Brain microvascular endothelial cell (primary cell): ENCODE data around the gene OTUB1.

ENCODE experiments used
- DNase-seq: peaks from one replicate; pipeline ENCODE4 v3.0.0-alpha.2; 2020
- H3K27ac ChIP-seq: fragments of 250-450 bp; sonication (Bioruptor Pico); 2 replicates; pipeline ENCODE4 v1.5.1; 2020; ENCODE audit warnings: mild to moderate bottlenecking, moderate library complexity
- H3K27me3 ChIP-seq: fragments of 250-450 bp; sonication (Bioruptor Pico); replicated peaks from 2 replicates; pipeline ENCODE4 v1.5.1; 2020; ENCODE audit warnings: mild to moderate bottlenecking
- H3K36me3 ChIP-seq: fragments of 250-450 bp; sonication (Bioruptor Pico); replicated peaks from 2 replicates; pipeline ENCODE4 v1.5.1; 2020; ENCODE audit warnings: mild to moderate bottlenecking
- H3K4me3 ChIP-seq: 2 replicates; pipeline ENCODE4 v1.5.1; 2011; ENCODE audit warnings: low read depth, mild to moderate bottlenecking, control low read depth, low read length, moderate library complexity
- in situ Hi-C: cut with HindIII; loops from 2 replicates; pipeline ENCODE4 v1.10.0; 2017; ENCODE audit warnings: low sequenced_read_pairs, low pct_ligation_motif_present
- TF ChIP-seq, protein P1 (sequence below): IDR thresholded peaks from 2 replicates; pipeline ENCODE4 v1.5.1; 2011; ENCODE audit warnings: low read depth, mild to moderate bottlenecking, moderate library complexity, low read length, control low read depth, inconsistent platforms; ENCODE audit errors: missing control alignments

Gene OTUB1

GRCh38 chr11:63941901-63942300, 44.3 kb upstream of the OTUB1 start:
- Histone ChIP-seq H3K27ac (no peak overlapping the region), H3K27me3 (no peaks in the 10 kb centered on the region), H3K36me3 (peaks cover 5% of the 10 kb centered on the region), H3K4me3 (no peak overlapping the region)
- TF ChIP-seq, protein P1, sequence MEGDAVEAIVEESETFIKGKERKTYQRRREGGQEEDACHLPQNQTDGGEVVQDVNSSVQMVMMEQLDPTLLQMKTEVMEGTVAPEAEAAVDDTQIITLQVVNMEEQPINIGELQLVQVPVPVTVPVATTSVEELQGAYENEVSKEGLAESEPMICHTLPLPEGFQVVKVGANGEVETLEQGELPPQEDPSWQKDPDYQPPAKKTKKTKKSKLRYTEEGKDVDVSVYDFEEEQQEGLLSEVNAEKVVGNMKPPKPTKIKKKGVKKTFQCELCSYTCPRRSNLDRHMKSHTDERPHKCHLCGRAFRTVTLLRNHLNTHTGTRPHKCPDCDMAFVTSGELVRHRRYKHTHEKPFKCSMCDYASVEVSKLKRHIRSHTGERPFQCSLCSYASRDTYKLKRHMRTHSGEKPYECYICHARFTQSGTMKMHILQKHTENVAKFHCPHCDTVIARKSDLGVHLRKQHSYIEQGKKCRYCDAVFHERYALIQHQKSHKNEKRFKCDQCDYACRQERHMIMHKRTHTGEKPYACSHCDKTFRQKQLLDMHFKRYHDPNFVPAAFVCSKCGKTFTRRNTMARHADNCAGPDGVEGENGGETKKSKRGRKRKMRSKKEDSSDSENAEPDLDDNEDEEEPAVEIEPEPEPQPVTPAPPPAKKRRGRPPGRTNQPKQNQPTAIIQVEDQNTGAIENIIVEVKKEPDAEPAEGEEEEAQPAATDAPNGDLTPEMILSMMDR = no peak
- DNase-seq = no peak
- in situ Hi-C loops = no loop called here

- in situ Hi-C loops = no loop called here
- TF ChIP-seq, protein P1 = no peak
- DNase-seq = no peak
- H3K27ac ChIP-seq = no peak overlapping the region
- no peaks in the 10 kb centered on the region for H3K27me3 ChIP-seq
- no peak overlapping the region for H3K4me3 ChIP-seq
- H3K36me3 ChIP-seq = peaks cover 9% of the 10 kb centered on the region
Measured at GRCh38 chr11:63942803-63943202, 43.4 kb upstream of the OTUB1 start.

DNA sequence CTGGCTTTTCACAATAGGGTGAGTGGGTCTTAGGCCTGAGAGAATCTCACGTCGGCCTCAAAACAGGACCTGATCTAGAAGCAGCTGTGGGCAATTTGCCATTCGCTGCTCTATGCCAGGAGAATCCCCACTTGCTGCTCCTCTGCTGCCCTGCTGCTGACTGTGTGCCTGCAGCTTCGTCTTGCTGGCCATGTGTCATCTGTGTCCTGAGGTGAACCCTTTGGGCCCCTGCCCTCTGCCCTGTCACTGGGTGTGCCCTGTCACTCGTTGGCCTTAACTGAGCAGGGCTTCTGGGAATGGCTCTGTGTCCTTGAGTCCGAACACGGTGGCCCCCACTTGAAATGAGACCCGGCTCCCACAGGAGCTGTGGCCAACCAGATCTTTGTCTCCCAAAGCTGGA, 41.3 kb upstream of the OTUB1 start:
- Histone ChIP-seq H3K36me3 (peaks cover 13% of the 10 kb centered on the region), H3K27ac (no peak overlapping the region), H3K4me3 (no peak overlapping the region), H3K27me3 (no peaks in the 10 kb centered on the region)
- in situ Hi-C loops = no loop called here
- TF ChIP-seq, protein P1 = no peak
- DNase-seq = no peak

DNA sequence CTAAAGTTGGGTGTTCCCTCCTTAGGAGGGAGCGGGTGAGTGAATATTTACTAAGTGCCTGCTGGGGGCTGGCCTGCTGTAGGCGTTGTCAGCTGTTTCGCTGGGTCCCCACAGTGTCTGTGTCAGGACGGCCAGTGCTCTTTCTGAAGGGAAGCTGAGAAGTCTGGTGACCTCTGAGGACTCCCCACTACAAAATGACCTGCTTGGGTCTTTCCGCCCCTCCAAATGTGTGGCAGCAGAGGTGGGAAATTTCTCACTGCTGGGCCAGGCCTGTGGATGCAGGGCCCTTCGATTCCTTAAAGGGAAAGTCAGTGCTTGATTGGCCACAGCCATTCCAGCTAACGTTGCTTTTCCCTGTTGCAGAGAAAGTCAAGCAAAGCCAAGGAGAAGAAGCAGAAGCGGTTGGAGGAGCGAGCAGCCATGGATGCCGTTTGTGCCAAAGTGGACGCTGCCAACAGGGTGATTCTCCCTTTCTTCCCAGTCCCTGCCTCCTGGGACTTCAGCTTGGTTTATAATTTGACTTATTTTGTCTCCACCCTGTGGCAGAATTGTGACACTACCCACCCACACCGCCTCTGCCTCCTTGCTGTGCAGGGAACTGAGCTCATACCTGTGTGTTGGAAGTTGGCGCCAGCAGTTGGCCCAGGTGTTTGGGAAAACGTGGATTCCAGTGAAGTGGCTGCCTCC, 40.6 kb upstream of the OTUB1 start:
- DNase-seq = peak; percentile 59
- no peak overlapping the region for H3K27ac ChIP-seq
- H3K4me3 ChIP-seq = no peak overlapping the region
- TF ChIP-seq, protein P1 = peak; percentile 76
- in situ Hi-C loops = no loop called here
- H3K27me3 ChIP-seq = no peaks in the 10 kb centered on the region
- peaks cover 13% of the 10 kb centered on the region for H3K36me3 ChIP-seq

DNA sequence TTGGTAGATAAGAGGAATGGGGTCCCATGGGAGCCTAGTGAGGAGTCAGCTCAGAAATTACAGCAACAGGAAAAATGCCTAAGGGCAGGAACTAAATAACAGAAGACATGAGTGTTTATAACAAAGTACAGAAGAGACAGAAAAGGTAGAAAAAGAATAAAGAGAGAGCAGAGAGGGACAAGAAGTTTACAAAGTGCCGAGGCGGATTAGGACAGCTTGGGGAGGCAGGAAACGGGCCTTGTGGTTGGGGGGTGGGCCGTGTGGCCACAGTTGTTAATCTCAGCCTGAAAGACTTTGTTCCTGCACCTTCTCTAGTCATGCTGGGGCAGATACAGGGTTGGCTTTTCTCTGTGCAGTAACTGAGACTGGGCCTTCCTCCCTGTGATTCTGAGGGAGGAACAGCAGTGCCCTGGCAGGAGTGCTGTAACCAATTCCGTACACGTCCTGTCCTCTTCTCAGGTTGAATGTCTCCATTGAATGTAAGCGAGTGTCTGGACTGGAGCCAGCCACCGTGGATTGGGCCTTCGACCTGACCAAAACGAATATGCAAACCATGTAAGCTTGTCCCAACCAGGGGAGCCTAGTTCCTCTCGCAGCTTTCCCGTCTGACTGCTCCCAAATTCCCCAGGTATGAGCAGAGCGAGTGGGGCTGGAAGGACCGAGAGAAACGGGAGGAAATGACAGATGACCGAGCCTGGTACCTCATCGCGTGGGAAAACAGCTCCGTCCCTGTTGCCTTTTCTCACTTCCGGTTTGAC, 34.3 kb upstream of the OTUB1 start:
- no peaks in the 10 kb centered on the region for H3K27me3 ChIP-seq
- no peak overlapping the region for H3K4me3 ChIP-seq
- peak; percentile 9 for DNase-seq
- H3K36me3 ChIP-seq = peaks cover 41% of the 10 kb centered on the region
- TF ChIP-seq, protein P1 = no peak
- in situ Hi-C loops = no loop called here
- H3K27ac ChIP-seq = no peak overlapping the region

DNA sequence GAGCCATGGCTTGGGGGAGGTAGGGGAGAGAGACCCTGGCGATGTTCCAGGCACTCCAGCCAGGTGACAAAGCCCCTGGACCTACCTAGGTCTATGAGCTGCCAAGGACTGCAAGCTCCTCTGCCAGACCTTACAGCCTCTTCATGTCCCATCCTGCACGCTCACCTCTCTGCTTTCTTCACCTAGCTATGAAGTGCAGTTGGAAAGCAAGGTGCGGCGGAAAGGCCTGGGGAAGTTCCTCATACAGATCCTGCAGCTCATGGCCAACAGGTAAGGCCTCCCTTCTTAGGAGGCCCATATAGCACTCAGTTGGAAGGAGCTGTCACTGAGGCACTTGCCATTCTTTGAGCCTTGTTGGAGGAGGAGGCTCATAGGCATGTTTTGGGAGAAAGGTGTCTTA, 33.7 kb upstream of the OTUB1 start:
- no peak for DNase-seq
- Histone ChIP-seq H3K4me3 (no peak overlapping the region), H3K27ac (no peak overlapping the region), H3K36me3 (peaks cover 38% of the 10 kb centered on the region), H3K27me3 (no peaks in the 10 kb centered on the region)
- in situ Hi-C loops = no loop called here
- TF ChIP-seq, protein P1 = no peak
